ENCODE measurements around the gene SLC13A3. TPM values are rescaled to one million over a fixed set of nuclear protein-coding genes. Genes with fewer than 3 reads are reported as not detected.

SLC13A3 gene
- total RNA-seq, 1 experiment from 2014 or later = 1.3 TPM

- Histone ChIP-seq H3K4me3 (ENCODE audit: low read depth, low read length, poor library complexity, severe bottlenecking) (no peak overlapping the region), H3K4me1 (ENCODE audit: insufficient read depth, low read length, poor library complexity, severe bottlenecking) (no peaks in the 10 kb centered on the region), H3K27me3 (replicated peaks; ENCODE audit: insufficient read depth, low read depth, low read length, poor library complexity) (no peaks in the 10 kb centered on the region), H3K36me3 (ENCODE audit: insufficient read depth, low read length, poor library complexity, severe bottlenecking) (no peaks in the 10 kb centered on the region), H3K9me3 (ENCODE audit: low read depth, low read length, poor library complexity, severe bottlenecking) (peaks cover 6% of the 10 kb centered on the region), H3K27ac (ENCODE audit: low read depth, low read length, poor library complexity, severe bottlenecking) (no peak overlapping the region)
- BruUV-seq (replicated peaks) = no TSS peak
- DNase-seq (ENCODE audit: low spot score) = no peak
- TF ChIP-seq CTCF (conservative IDR thresholded peaks at IDR 0.05; ENCODE audit: low read depth, low read length) (no peak), EZH2 (IDR thresholded peaks at IDR 0.05; ENCODE audit: borderline replicate concordance, low read depth, low read length, poor library complexity, severe bottlenecking) (no peak)
- CTCF ChIA-PET = no interaction called here
- intact Hi-C loops (cut with micrococcal nuclease; ENCODE audit: unreplicated experiment) = no loop called here
- POLR2A ChIA-PET (ENCODE audit: low non-redundant PET) = no interaction called here
These were observed 20.7 kb upstream of the SLC13A3 start for GRCh38 chr20:46671866-46672542.

GRCh38 chr20:46670585-46671584, 19.6 kb upstream of the SLC13A3 start:
- ChIA-PET POLR2A (ENCODE audit: low non-redundant PET) (no interaction called here), CTCF (no interaction called here)
- Histone ChIP-seq H3K27ac (ENCODE audit: low read depth, low read length, poor library complexity, severe bottlenecking) (no peak overlapping the region), H3K36me3 (ENCODE audit: insufficient read depth, low read length, poor library complexity, severe bottlenecking) (no peaks in the 10 kb centered on the region), H3K27me3 (replicated peaks; ENCODE audit: insufficient read depth, low read depth, low read length, poor library complexity) (no peaks in the 10 kb centered on the region), H3K4me3 (ENCODE audit: low read depth, low read length, poor library complexity, severe bottlenecking) (no peak overlapping the region), H3K4me1 (ENCODE audit: insufficient read depth, low read length, poor library complexity, severe bottlenecking) (no peaks in the 10 kb centered on the region), H3K9me3 (ENCODE audit: low read depth, low read length, poor library complexity, severe bottlenecking) (peaks cover 6% of the 10 kb centered on the region)
- no peak for DNase-seq (ENCODE audit: low spot score)
- TF ChIP-seq EZH2 (IDR thresholded peaks at IDR 0.05; ENCODE audit: borderline replicate concordance, low read depth, low read length, poor library complexity, severe bottlenecking) (no peak), CTCF (conservative IDR thresholded peaks at IDR 0.05; ENCODE audit: low read depth, low read length) (no peak)
- no TSS peak for BruUV-seq (replicated peaks)
- intact Hi-C loops (cut with micrococcal nuclease; ENCODE audit: unreplicated experiment) = no loop called here

- TF ChIP-seq CTCF (conservative IDR thresholded peaks at IDR 0.05; ENCODE audit: low read depth, low read length) (no peak), EZH2 (IDR thresholded peaks at IDR 0.05; ENCODE audit: borderline replicate concordance, low read depth, low read length, poor library complexity, severe bottlenecking) (no peak)
- Histone ChIP-seq H3K36me3 (ENCODE audit: insufficient read depth, low read length, poor library complexity, severe bottlenecking) (no peaks in the 10 kb centered on the region), H3K27ac (ENCODE audit: low read depth, low read length, poor library complexity, severe bottlenecking) (no peak overlapping the region), H3K27me3 (replicated peaks; ENCODE audit: insufficient read depth, low read depth, low read length, poor library complexity) (no peaks in the 10 kb centered on the region), H3K4me1 (ENCODE audit: insufficient read depth, low read length, poor library complexity, severe bottlenecking) (no peaks in the 10 kb centered on the region), H3K4me3 (ENCODE audit: low read depth, low read length, poor library complexity, severe bottlenecking) (no peak overlapping the region), H3K9me3 (ENCODE audit: low read depth, low read length, poor library complexity, severe bottlenecking) (peaks cover 6% of the 10 kb centered on the region)
- BruUV-seq (replicated peaks) = no TSS peak
- ChIA-PET CTCF (no interaction called here), POLR2A (ENCODE audit: low non-redundant PET) (no interaction called here)
- intact Hi-C loops (cut with micrococcal nuclease; ENCODE audit: unreplicated experiment) = no loop called here
- no peak for DNase-seq (ENCODE audit: low spot score)
These were observed 18.9 kb upstream of the SLC13A3 start for GRCh38 chr20:46670228-46670584.
